NCI-H2171 treated with DMSO at 0.1 percent for 48 hours (cell line): Measurements from ENCODE around the gene GRSF1.
"Not testable (repeated sequence)": the region's sequence is repeated elsewhere in the genome, so short reads cannot be mapped to it uniquely, and the experiment has no call there.

Source experiments
- DNase-seq: peaks from one replicate; lab custom pipeline; 2025; lab: John Stamatoyannopoulos, UW

Gene GRSF1, protein sequence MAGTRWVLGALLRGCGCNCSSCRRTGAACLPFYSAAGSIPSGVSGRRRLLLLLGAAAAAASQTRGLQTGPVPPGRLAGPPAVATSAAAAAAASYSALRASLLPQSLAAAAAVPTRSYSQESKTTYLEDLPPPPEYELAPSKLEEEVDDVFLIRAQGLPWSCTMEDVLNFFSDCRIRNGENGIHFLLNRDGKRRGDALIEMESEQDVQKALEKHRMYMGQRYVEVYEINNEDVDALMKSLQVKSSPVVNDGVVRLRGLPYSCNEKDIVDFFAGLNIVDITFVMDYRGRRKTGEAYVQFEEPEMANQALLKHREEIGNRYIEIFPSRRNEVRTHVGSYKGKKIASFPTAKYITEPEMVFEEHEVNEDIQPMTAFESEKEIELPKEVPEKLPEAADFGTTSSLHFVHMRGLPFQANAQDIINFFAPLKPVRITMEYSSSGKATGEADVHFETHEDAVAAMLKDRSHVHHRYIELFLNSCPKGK

DNA sequence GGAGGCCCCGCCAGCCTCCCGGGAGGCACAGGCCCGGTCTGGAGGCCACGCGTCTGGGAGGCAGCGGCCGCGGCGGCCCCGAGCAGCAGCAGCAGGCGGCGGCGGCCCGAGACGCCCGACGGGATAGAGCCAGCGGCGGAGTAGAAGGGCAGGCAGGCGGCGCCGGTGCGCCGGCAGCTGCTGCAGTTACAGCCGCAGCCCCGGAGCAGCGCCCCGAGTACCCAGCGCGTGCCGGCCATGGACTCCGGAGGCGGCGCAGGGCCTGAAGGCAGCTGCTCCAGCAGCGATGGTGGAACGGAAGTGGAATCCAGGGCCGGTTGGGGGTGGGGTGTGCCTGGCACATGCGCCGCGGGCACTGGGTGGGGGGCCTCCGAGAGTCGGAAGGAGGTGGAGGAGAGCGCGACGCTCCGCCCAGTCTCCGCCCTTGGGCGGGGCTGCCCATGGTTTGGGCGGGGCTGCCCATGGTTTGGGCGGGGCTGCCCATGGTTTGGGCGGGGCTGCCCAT is at the start of gene GRSF1:
GRSF1 (minus strand) TSS at position 302 of the 505 bp plus-strand sequence; CDS start at position 239, 63 bp downstream.
- peak; percentile 63 for DNase-seq

DNA sequence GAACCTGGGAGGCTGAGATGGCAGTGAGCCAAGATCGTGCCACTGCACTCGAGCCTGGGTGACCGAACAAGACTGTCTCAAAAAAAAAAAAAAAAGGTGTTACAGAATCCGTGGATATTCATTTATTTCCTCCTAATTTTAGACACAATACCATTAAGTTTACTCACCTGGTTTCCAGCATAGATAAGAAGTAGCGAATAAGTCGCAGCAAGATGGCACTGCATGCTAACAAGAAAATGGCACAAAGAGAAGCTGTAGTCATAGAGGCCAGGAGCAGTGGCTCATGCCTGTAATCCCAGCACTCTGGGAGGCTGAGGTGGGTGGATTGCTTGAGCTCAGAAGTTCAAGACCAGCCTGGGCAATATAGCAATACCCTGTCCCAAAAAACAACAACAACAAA is 45.5 kb upstream of the GRSF1 start:
- no peak for DNase-seq

- no peak for DNase-seq
Measured at GRCh38 chr4:70880739-70881138, 41.0 kb upstream of the GRSF1 start.

GRCh38 chr4:70877556-70877955 is 37.9 kb upstream of the GRSF1 start:
- DNase-seq = no peak

DNA sequence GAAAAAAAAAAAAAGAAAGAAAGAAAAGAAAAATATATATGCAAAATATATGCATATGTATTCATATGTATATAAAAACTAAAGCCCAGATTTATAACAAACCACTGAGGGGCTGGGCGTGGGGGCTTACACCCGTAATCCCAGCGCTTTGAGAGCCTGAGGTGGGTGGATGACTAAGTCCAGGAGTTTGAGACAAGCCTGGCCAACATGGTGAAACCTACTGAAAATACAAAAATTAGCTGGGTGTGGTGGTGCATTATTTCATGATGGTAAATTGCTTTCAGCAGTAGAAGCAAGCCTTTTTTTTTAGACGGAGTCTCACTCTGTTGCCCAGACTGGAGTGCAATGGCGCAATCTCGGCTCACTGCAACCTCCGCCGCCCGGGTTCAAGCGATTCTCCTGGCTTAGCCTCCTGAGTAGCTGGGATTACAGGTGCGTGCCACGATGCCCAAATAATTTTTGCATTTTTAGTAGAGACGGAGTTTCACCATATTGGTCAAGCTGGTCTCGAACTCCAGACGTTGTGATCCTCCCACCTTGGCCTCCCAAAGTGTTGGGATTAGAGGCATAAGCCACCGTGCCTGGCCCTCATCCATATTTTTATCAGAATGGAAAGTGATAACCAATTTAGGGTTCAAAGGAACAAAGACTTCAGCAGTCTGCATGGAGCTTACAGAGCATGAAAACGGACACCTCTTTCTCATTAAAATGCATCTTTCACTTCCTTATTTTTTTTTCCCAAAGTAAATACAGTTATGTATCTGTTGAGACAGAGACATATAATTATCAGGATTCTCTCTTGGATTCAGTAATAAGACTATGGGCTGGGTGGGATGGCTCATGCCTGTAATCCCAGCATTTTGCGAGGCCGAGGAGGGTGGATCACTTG is 34.8 kb upstream of the GRSF1 start:
- DNase-seq = no peak

DNA sequence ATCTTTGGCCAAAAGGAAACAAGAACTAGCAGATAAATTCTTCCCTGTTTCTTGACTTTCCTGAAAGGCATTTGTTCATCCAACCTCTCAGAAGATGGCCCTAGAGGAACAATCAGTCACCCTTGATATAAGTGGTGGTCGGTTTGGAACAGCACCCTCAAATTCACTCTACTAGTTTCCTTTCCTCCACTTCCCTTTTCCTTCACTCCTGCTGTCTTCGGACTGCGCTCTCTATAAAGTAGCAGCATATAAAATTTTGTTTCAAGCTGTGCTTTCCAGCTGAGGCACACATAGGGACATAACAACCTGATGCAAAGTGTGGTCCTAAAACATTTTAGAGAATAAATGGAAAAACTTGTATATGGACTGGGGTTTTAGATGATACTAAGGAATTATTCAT is 33.5 kb upstream of the GRSF1 start:
- no peak for DNase-seq

GRCh38 chr4:70868778-70869177 is 29.1 kb upstream of the GRSF1 start:
- no peak for DNase-seq

GRCh38 chr4:70863099-70863790 is 23.6 kb upstream of the GRSF1 start:
- DNase-seq = no peak

DNA sequence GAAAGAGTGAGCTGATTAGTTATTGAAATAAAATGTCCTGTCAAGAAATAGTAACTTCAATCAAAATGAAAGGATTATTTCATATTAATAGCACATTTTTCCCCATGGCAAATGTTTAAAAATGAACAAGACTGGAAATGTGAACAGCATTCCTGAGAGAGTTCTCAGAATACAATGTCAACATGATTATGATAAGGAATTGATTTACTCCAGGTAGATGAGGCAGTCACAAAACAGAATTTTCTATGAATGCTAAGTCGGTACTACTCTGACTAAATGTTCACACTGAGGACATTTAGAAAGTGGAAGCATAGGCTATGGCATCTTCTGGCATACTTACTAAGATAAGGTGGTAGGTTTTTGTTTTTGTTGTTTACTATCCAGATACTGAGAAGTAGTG is 19.4 kb upstream of the GRSF1 start:
- DNase-seq = no peak

DNA sequence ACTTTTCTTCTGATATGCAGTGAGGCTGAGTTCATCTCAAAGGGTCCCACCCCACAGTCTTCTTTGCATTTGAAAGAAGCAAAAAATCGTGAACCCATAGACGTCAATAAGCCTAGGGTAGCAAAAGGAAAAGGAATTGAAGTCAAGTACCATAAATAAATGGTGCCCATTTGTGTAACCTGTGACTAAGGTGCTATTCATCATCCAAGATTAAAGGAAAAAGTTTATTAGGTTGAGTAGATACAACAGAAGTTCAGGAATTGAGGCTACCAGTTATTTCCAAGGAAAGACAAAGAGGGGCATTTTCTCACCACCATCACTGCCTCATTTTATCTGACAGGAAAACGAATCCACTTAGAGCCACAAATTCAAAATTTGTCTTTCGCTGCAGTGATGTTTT is 18.8 kb upstream of the GRSF1 start:
- DNase-seq = no peak

- DNase-seq = no peak
Measured at GRCh38 chr4:70855464-70855863, 15.8 kb upstream of the GRSF1 start.

- no peak for DNase-seq
Measured at GRCh38 chr4:70849291-70849690, 9.6 kb upstream of the GRSF1 start.

- no peak for DNase-seq
Measured at GRCh38 chr4:70844180-70844579, 4.5 kb upstream of the GRSF1 start.

DNA sequence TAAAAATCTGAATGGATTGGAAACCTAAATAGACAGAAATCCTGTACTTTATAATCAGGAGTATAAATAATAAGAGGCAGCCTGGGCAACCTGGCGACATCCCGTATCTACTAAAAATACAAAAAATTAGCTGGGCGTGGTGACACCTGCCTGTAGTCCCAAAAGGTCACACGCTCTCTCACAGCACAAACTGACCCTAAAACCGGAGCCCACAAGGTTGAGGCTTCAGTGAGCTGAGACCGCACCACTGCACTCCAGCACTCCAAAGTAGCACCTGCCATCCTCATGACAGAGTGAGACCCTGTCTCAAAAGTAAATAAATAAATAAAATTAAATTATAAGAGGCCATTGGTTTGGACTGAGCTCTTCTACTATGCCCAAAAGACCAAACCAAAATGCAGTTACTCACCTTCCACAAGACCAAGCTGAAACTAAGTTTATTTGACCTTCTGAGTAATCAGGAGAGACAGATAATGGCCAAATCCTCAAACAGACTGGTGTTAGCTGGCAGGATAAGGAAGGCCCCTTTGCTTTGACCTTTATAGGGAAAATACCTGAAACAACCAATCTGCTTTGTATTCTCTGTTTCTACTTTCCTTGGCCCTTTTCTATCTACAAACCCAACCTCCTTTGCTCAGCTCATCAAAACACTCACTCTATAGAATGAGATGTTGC is 3.2 kb upstream of the GRSF1 start:
- no peak for DNase-seq

DNA sequence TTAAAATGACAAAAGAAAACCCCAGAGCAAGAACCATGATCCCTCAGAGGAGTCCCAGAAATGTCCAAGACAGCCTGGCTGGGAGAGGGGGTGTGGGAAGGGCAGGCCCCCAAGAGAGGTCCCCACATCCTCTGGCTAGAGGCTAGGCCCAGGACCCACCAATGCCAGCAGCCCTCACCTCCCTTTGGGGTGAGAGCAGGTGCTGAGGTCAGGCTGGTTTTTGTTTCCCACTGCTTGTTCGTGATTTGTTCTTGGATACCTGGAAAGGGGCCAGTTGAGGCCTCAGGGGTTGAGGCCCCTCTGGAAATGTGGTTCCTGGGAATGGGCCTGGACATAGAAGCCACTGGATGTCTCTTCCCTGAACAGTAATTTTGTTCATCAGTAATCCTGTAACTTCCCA is 2.3 kb upstream of the GRSF1 start:
- no peak for DNase-seq

- no peak for DNase-seq
Measured at GRCh38 chr4:70841211-70841610, 1.5 kb upstream of the GRSF1 start.

GRCh38 chr4:70840631-70841030 is 941 bp upstream of the GRSF1 start:
- not testable (repeated sequence) for DNase-seq

DNA sequence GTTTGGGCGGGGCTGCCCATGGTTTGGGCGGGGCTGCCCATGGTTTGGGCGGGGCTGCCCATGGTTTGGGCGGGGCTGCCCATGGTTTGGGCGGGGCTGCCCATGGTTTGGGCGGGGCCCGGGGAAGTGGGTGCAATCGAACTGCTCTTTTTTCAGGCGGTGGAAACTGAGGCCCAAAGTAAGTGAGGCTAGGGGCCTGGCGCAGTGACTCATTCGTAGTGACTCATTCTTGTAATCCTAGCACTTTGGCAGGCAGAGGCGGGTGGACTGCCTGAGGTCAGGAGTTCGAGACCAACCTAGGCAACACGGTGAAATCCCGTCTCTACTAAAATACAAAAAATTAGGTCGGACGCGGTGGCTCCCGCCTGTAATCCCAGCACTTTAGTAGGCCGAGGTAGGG is 447 bp upstream of the GRSF1 start:
- DNase-seq = peak; percentile 2

DNA sequence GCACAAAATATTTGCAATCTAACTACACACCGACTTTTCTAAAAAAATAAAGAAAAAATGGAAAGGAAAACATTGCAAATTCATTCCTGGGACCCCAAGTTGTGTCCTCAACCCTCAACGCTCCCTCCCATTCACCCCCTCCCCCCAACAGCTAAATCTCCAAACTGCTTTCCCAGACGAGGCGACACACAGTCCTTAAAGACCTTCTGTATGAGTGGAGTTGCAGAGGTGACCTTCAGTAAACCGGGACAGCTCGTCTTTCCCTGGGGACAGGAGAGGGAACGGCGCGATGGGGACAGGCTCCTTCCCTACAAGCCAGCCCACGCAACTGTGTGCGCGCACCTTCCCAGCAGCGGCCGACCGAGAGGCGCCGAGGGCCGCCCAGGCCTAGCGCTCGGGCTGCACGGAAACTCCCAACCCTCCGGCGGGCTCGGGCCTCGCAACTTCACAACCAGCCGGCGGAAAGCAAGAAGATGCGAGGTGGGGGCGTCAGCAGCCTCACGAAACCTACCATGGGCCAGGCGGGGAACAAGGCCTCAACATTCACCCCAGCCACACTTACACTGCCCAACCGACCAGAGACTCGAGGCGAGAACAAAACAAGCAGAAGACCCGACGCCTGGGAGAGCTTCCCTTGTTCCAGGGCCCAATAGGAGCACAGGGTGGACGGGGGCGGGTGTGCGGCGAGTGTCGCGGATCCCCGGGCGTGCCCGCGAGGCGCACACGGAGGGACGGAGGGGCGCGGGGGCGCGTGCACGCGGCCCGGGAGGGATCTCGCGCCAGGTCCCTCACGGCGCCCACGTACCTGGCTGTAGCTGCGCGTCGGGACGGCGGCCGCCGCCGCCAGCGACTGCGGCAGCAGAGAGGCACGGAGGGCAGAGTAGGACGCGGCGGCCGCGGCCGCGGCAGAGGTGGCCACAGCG is 763 bp downstream of the GRSF1 start:
- DNase-seq = peak; percentile 39

GRCh38 chr4:70838204-70838603 is 1.5 kb downstream of the GRSF1 start:
- no peak for DNase-seq
